Camera-type eye (tissue), 1 donor: ENCODE measurements around the gene RPL18. TPM values are rescaled to one million over a fixed set of nuclear protein-coding genes. Genes with fewer than 3 reads are reported as not detected.

Source experiments
- total RNA-seq: library from RNA; depleted of rRNA; stranded (reverse); fragments of >200 nt; gene quantifications from one replicate; pipeline ENCODE4 v1.2.3, GENCODE V29; 2014

Gene RPL18
- total RNA-seq = 1,106 TPM

GRCh38 chr19:48618916-48619691, at the start of gene RPL18, which contains the start of gene SPHK2:
RPL18 (minus strand) TSS chr19:48619178; CDS start chr19:48619143, 35 bp downstream.
SPHK2 (plus strand) TSS chr19:48619506; CDS start chr19:48620515, 1,009 bp downstream.

GRCh38 chr19:48646001-48646721, 27.2 kb upstream of the RPL18 start, which contains the start of gene CA11:
CA11 (minus strand) TSS chr19:48646187; CDS start chr19:48645632, 555 bp downstream.

GRCh38 chr19:48636859-48637448, 18.0 kb upstream of the RPL18 start, which contains the start of gene DBP:
DBP (minus strand) TSS chr19:48637379; CDS start chr19:48636994, 385 bp downstream.

GRCh38 chr19:48614436-48615230, 4.3 kb downstream of the RPL18 start, which contains the start of gene FAM83E:
FAM83E (minus strand) TSS chr19:48615076; CDS start chr19:48613372, 1,704 bp downstream.

GRCh38 chr19:48606463-48607358, 12.3 kb downstream of the RPL18 start, which contains the start of gene SPACA4:
SPACA4 (plus strand) TSS chr19:48606742; CDS start chr19:48606979, 237 bp downstream.

Other genes with a start within 250 kb of the RPL18 start
- 72.3 TPM for gene KDELR1, start 227.6 kb downstream of the RPL18 start, total RNA-seq
- gene GRIN2D, start 225.5 kb downstream of the RPL18 start, total RNA-seq = 4.3 TPM
- 26.2 TPM for gene GRWD1, start 173.2 kb downstream of the RPL18 start, total RNA-seq
- gene KCNJ14, start 163.6 kb downstream of the RPL18 start, total RNA-seq = 1.6 TPM
- gene CYTH2, start 149.8 kb downstream of the RPL18 start, total RNA-seq = 72.9 TPM
- 6.1 TPM for gene LMTK3, start 107.3 kb downstream of the RPL18 start, total RNA-seq
- gene SULT2B1, start 67.0 kb downstream of the RPL18 start, total RNA-seq = 1.1 TPM
- not detected for gene SPACA4, start 12.4 kb downstream of the RPL18 start, total RNA-seq
- gene FAM83E, start 4.1 kb downstream of the RPL18 start, total RNA-seq = 1.4 TPM
- gene SPHK2, start 328 bp upstream of the RPL18 start, total RNA-seq = 12.5 TPM
- 26.7 TPM for gene DBP, start 18.2 kb upstream of the RPL18 start, total RNA-seq
- gene CA11, start 27.0 kb upstream of the RPL18 start, total RNA-seq = 6.4 TPM
- gene NTN5, start 53.8 kb upstream of the RPL18 start, total RNA-seq = 1.6 TPM
- 0.44 TPM for gene FUT2, start 76.8 kb upstream of the RPL18 start, total RNA-seq
- gene MAMSTR, start 100.5 kb upstream of the RPL18 start, total RNA-seq = 4.2 TPM
- gene RASIP1, start 121.4 kb upstream of the RPL18 start, total RNA-seq = 11.4 TPM
- not detected for gene IZUMO1, start 127.7 kb upstream of the RPL18 start, total RNA-seq
- 1.9 TPM for gene FUT1, start 133.5 kb upstream of the RPL18 start, total RNA-seq
- gene FGF21, start 136.3 kb upstream of the RPL18 start, total RNA-seq = not detected
- 27.3 TPM for gene BCAT2, start 191.9 kb upstream of the RPL18 start, total RNA-seq
- gene HSD17B14, start 217.3 kb upstream of the RPL18 start, total RNA-seq = 13.8 TPM
- gene PLEKHA4, start 249.4 kb upstream of the RPL18 start, total RNA-seq = 10.8 TPM